HepG2 (cell line): Measurements from ENCODE around the gene METTL26. TPM values are rescaled to one million over a fixed set of nuclear protein-coding genes. Genes with fewer than 3 reads are reported as not detected.

ENCODE experiments used
- ATRX ChIP-seq: sonication (generic); formaldehyde crosslinking; IDR thresholded peaks from 2 replicates; pipeline ENCODE4 v1.4.0; 2020; ENCODE audit warnings: missing genetic modification reagents, borderline replicate concordance
- CBFB ChIP-seq: sonication (generic); formaldehyde crosslinking; IDR thresholded peaks from 2 replicates; pipeline ENCODE4 v1.4.0; 2020; ENCODE audit warnings: missing genetic modification reagents
- CREB3 ChIP-seq: sonication (generic); formaldehyde crosslinking; IDR thresholded peaks from 2 replicates; pipeline ENCODE4 v1.5.0; 2020; ENCODE audit warnings: missing genetic modification reagents
- E2F1 ChIP-seq: sonication (generic); formaldehyde crosslinking; IDR thresholded peaks from 2 replicates; pipeline ENCODE4 v1.5.0; 2020; ENCODE audit warnings: missing genetic modification reagents
- GMEB1 ChIP-seq: sonication (generic); formaldehyde crosslinking; IDR thresholded peaks from 2 replicates; pipeline ENCODE4 v1.5.1; 2020; ENCODE audit warnings: missing genetic modification reagents, mild to moderate bottlenecking, borderline replicate concordance
- IKZF4 ChIP-seq: sonication (generic); formaldehyde crosslinking; IDR thresholded peaks from 2 replicates; pipeline ENCODE4 v1.5.1; 2020; ENCODE audit warnings: borderline replicate concordance, mild to moderate bottlenecking, low read depth, missing genetic modification reagents; ENCODE audit errors: not compliant biosample characterization
- KAT2B ChIP-seq: fragments of 150-350 bp; IDR thresholded peaks from 2 replicates; pipeline ENCODE4 v1.6.1; 2014; ENCODE audit warnings: low read depth, low read length, borderline replicate concordance
- MEF2D ChIP-seq: sonication (generic); formaldehyde crosslinking; IDR thresholded peaks from 2 replicates; pipeline ENCODE4 v1.5.1; 2020; ENCODE audit warnings: mild to moderate bottlenecking, missing genetic modification reagents
- MNT ChIP-seq: fragments of 450-650 bp; IDR thresholded peaks from 2 replicates; pipeline ENCODE4 v1.6.1; 2016
- NFATC3 ChIP-seq: sonication (generic); formaldehyde crosslinking; IDR thresholded peaks from 2 replicates; pipeline ENCODE4 v1.5.1; 2020; ENCODE audit warnings: mild to moderate bottlenecking, missing genetic modification reagents
- NFKBIZ ChIP-seq: IDR thresholded peaks from 2 replicates; pipeline ENCODE4 v1.6.1; 2018; ENCODE audit warnings: missing genetic modification reagents, missing compliant biosample characterization
- PAX8 ChIP-seq: sonication (generic); formaldehyde crosslinking; IDR thresholded peaks from 2 replicates; pipeline ENCODE4 v1.8.0; 2022; ENCODE audit warnings: mild to moderate bottlenecking, missing genetic modification reagents, borderline replicate concordance
- PCBP1 ChIP-seq: fragments of 200-400 bp; formaldehyde crosslinking; IDR thresholded peaks from 2 replicates; pipeline ENCODE4 v1.6.1; 2017; ENCODE audit warnings: mild to moderate bottlenecking, low read depth, low read length, borderline replicate concordance
- PITX1 ChIP-seq: sonication (generic); formaldehyde crosslinking; IDR thresholded peaks from 2 replicates; pipeline ENCODE4 v1.5.1; 2020; ENCODE audit warnings: mild to moderate bottlenecking, missing genetic modification reagents
- SP1 ChIP-seq, 2 experiments: fragments of 450-650 bp in 1 of 2; sonication (generic) in 1 of 2; formaldehyde crosslinking in 1 of 2; IDR thresholded peaks; 2 replicates each; pipeline versions ENCODE4 v1.4.0 to v1.6.1; 2016 to 2020; ENCODE audit warnings: missing genetic modification reagents in 1 of 2
- TMF1 ChIP-seq: sonication (generic); formaldehyde crosslinking; IDR thresholded peaks from 2 replicates; pipeline ENCODE4 v1.8.1; 2022; ENCODE audit warnings: low read depth, missing genetic modification reagents
- ZFP90 ChIP-seq: sonication (generic); formaldehyde crosslinking; IDR thresholded peaks from 2 replicates; pipeline ENCODE4 v1.8.0; 2022; ENCODE audit warnings: missing genetic modification reagents, mild to moderate bottlenecking, inconsistent platforms, borderline replicate concordance
- ZNF329 ChIP-seq: sonication (generic); formaldehyde crosslinking; IDR thresholded peaks from 2 replicates; pipeline ENCODE4 v1.9.0; 2021; ENCODE audit warnings: low read depth, mild to moderate bottlenecking, missing genetic modification reagents
- ZNF558 ChIP-seq: sonication (generic); formaldehyde crosslinking; IDR thresholded peaks from 2 replicates; pipeline ENCODE4 v1.9.0; 2022; ENCODE audit warnings: mild to moderate bottlenecking, missing genetic modification reagents, borderline replicate concordance
- ZNF790 ChIP-seq: sonication (generic); formaldehyde crosslinking; IDR thresholded peaks from 2 replicates; pipeline ENCODE4 v1.8.0; 2022; ENCODE audit warnings: missing genetic modification reagents, mild to moderate bottlenecking, borderline replicate concordance
- ZNF816 ChIP-seq: sonication (generic); formaldehyde crosslinking; IDR thresholded peaks from 2 replicates; pipeline ENCODE4 v1.8.0; 2022; ENCODE audit warnings: missing genetic modification reagents, mild to moderate bottlenecking, borderline replicate concordance
- polyA plus RNA-seq, 8 experiments: library from polyadenylated mRNA; depleted of rRNA in 3 of 8; stranded (reverse) in 7 of 8; unstranded in 1 of 8; fragments of >200 nt; fragmentation: Illumina TruSeq in 4 of 8; extraction: Trizol in 4 of 8; gene quantifications; 2 replicates each; pipeline versions ENCODE4 v1.2.1 to v1.2.3, GENCODE V29; 2011 to 2016; ENCODE audit warnings: low read depth in 4 of 8, missing spikeins in 1 of 8, mixed read lengths in 1 of 8; ENCODE audit not compliant: insufficient read depth in 1 of 8
- total RNA-seq, 5 experiments: library from RNA; depleted of rRNA; stranded (reverse); fragments of >200 nt; fragmentation: Illumina TruSeq; extraction: Trizol; gene quantifications; 2 replicates each; pipeline ENCODE4 v1.2.3, GENCODE V29; 2016; ENCODE audit warnings: low read depth in 1 of 5
- TF ChIP-seq, protein P1 (sequence below): sonication (generic); formaldehyde crosslinking; IDR thresholded peaks from 2 replicates; pipeline ENCODE4 v1.5.0; 2020; ENCODE audit warnings: missing genetic modification reagents, mild to moderate bottlenecking, borderline replicate concordance

Gene METTL26
- total and polyA plus RNA-seq, 2 of the 13 experiments (the other 11 are each of a cell fraction or from before 2014, with no cell fraction given), result 65.5 to 70.1 TPM

DNA sequence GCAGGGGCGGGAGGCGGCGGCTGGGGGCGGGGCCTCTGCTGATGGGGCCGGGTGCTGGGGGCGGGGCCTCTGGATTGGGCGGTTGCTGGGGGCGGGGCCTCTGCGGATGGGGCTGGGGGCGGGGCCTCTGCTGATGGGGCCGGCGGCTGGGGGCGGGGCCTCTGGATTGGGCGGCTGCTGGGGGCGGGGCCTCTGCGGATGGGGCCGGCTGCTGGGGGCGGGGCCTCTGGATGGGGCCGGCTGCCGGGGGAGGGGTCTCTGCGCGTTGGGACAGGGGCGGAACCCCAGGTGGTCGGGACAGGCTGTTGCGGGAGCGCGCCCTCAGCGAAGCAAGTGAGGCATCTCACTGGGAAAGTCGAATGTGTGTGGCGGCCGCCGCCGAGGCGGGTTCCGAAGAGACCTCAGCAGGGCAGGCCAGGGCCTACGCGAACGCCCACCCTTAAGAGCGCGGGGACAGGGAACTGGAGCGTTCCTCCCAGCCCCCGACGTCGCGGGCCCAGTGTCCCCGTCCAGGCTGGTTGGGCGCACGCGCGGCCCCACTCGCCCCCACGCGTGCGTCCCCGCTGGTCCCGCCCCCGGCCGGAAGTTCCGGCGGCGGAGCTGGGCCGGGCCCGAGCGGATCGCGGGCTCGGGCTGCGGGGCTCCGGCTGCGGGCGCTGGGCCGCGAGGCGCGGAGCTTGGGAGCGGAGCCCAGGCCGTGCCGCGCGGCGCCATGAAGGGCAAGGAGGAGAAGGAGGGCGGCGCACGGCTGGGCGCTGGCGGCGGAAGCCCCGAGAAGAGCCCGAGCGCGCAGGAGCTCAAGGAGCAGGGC, 43.9 kb upstream of the METTL26 start, which contains the start of gene STUB1 (continued):
- peak; percentile 50 for TF ChIP-seq ZNF790 (CRISPR knock-in tag)
- no peak for TF ChIP-seq ZFP90 (CRISPR knock-in tag)
- no peak for TF ChIP-seq PITX1 (CRISPR knock-in tag)
- no peak for TF ChIP-seq CREB3 (CRISPR knock-in tag)
- TF ChIP-seq KAT2B, result no peak
- TF ChIP-seq NFATC3 (CRISPR knock-in tag), result no peak
- no peak for TF ChIP-seq NFKBIZ (CRISPR knock-in tag)
- TF ChIP-seq, protein P1, sequence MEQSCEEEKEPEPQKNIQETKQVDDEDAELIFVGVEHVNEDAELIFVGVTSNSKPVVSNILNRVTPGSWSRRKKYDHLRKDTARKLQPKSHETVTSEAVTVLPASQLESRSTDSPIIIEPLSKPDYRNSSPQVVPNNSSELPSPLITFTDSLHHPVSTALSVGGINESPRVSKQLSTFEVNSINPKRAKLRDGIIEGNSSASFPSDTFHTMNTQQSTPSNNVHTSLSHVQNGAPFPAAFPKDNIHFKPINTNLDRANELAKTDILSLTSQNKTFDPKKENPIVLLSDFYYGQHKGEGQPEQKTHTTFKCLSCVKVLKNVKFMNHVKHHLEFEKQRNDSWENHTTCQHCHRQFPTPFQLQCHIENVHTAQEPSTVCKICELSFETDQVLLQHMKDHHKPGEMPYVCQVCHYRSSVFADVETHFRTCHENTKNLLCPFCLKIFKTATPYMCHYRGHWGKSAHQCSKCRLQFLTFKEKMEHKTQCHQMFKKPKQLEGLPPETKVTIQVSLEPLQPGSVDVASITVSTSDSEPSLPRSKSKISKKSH, result no peak
- no peak for TF ChIP-seq ZNF329
- 0 out of 2 replicates have a peak, but pooled peaks have one; percentile 53 for TF ChIP-seq TMF1 (CRISPR knock-in tag)
- no peak for TF ChIP-seq SP1 (IDR thresholded peaks at IDR 0.05)
- 0 out of 2 replicates have a peak, but pooled peaks have one; percentile 35 for TF ChIP-seq SP1 (CRISPR knock-in tag; IDR thresholded peaks at IDR 0.05)
- no peak for TF ChIP-seq E2F1 (CRISPR knock-in tag)
- peak; percentile 17; the same call in 1 of the 2 replicates for TF ChIP-seq MNT
- no peak for TF ChIP-seq ZNF816 (CRISPR knock-in tag)
- no peak for TF ChIP-seq MEF2D (CRISPR knock-in tag)
- TF ChIP-seq PCBP1, result no peak
- TF ChIP-seq GMEB1 (CRISPR knock-in tag), result 0 out of 2 replicates have a peak, but pooled peaks have one; percentile 43
- TF ChIP-seq IKZF4, result no peak
- TF ChIP-seq PAX8 (CRISPR knock-in tag), result no peak
- TF ChIP-seq ATRX (CRISPR knock-in tag), result no peak
- no peak for TF ChIP-seq CBFB (CRISPR knock-in tag)
- no peak for TF ChIP-seq ZNF558 (CRISPR knock-in tag)
